Measurements from ENCODE around the gene SLC2A10.

The SLC2A10 gene

GRCh38 chr20:46771195-46771588, 61.7 kb downstream of the SLC2A10 start:
- no peak for DNase-seq

GRCh38 chr20:46772901-46773300, 63.5 kb downstream of the SLC2A10 start:
- DNase-seq, result no peak

GRCh38 chr20:46773680-46774079, 64.2 kb downstream of the SLC2A10 start:
- DNase-seq, result no peak

- DNase-seq, result no peak
Measured at GRCh38 chr20:46774236-46774635, 64.8 kb downstream of the SLC2A10 start.

GRCh38 chr20:46774943-46775560, 65.6 kb downstream of the SLC2A10 start:
- no peak for DNase-seq

GRCh38 chr20:46775806-46776205, 66.4 kb downstream of the SLC2A10 start:
- no peak for DNase-seq

GRCh38 chr20:46777331-46777730, 67.9 kb downstream of the SLC2A10 start:
- DNase-seq, result no peak

- no peak for DNase-seq
Measured at GRCh38 chr20:46779831-46780230, 70.4 kb downstream of the SLC2A10 start.

GRCh38 chr20:46784436-46785127, 75.1 kb downstream of the SLC2A10 start:
- no peak for DNase-seq

All from stimulated activated naive CD4-positive, alpha-beta T cell (primary cell).